A549 (cell line): ENCODE measurements around the gene RCOR3. TPM values are rescaled to one million over a fixed set of nuclear protein-coding genes. Genes with fewer than 3 reads are reported as not detected.

Source experiments
- ATAC-seq, 2 experiments: fragments of 200-7000 bp in 1 of 2; fragments of >200 bp in 1 of 2; cut with Nextera tagmentation in 1 of 2; cut with Tn5 transposase in 1 of 2; 3 replicates each; pipeline versions ENCODE4 v1.8.0 to v1.9.1; 2018 to 2020; ENCODE audit warnings: mild to moderate bottlenecking in 1 of 2, moderate library complexity in 1 of 2
- CTCF ChIA-PET: fragments of 300-600 bp; sonication (Branson Sonifier 250); formaldehyde crosslinking; extraction: SDS; loops from one replicate; lab custom pipeline; 2021; ENCODE audit warnings: antibody characterized with exemption, inconsistent platforms; lab: Yijun Ruan, JAX
- POLR2A ChIA-PET: fragments of 350-600 bp; formaldehyde crosslinking; extraction: SDS; loops from one replicate; lab custom pipeline; 2021; ENCODE audit warnings: antibody characterized with exemption, inconsistent platforms; lab: Yijun Ruan, JAX
- DNase-seq, 2 experiments: peaks; one replicate each; pipeline versions ENCODE4 v3.0.0 to v3.0.0-alpha.2; 2011 to 2016; ENCODE audit warnings: low read depth in 1 of 2, low spot score in 1 of 2
- FAIRE-seq: peaks from 2 replicates; lab custom pipeline; 2011; peaks lifted over from hg19 to GRCh38; lab: Jason Lieb, UNC
- H3K27ac ChIP-seq, 2 experiments: fragments of >200 bp; sonication (Bioruptor Twin); formaldehyde crosslinking; 3 replicates each; pipeline ENCODE4 v1.5.1; 2016 to 2017
- H3K4me1 ChIP-seq: fragments of >200 bp; sonication (Bioruptor Twin); formaldehyde crosslinking; 3 replicates; pipeline ENCODE4 v1.6.1; 2016
- H3K4me2 ChIP-seq: fragments of >200 bp; sonication (Bioruptor Twin); formaldehyde crosslinking; 3 replicates; pipeline ENCODE4 v1.6.1; 2016
- H3K4me3 ChIP-seq: fragments of >200 bp; sonication (Bioruptor Twin); formaldehyde crosslinking; 3 replicates; pipeline ENCODE4 v1.5.1; 2016
- H3K9me3 ChIP-seq: fragments of >200 bp; sonication (Bioruptor Twin); formaldehyde crosslinking; 3 replicates; pipeline ENCODE4 v1.6.1; 2016
- BHLHE40 ChIP-seq: IDR thresholded peaks from 2 replicates; pipeline ENCODE4 v1.6.1; 2012; ENCODE audit warnings: low read depth, low read length, inconsistent platforms
- CBX2 ChIP-seq: fragments of 200-600 bp; sonication (generic); IDR thresholded peaks from 2 replicates; pipeline ENCODE4 v1.6.1; 2016; ENCODE audit warnings: low read depth, mild to moderate bottlenecking, borderline replicate concordance
- CEBPB ChIP-seq, 2 experiments: fragments of >200 bp in 1 of 2; sonication (Bioruptor Twin) in 1 of 2; formaldehyde crosslinking in 1 of 2; IDR thresholded peaks; 2 replicates each; pipeline ENCODE4 v1.6.1; 2012 to 2016
- CHD2 ChIP-seq: fragments of 150-350 bp; IDR thresholded peaks from 2 replicates; pipeline ENCODE4 v1.6.1; 2014; ENCODE audit warnings: low read length; ENCODE audit not compliant: partially characterized antibody
- CHD4 ChIP-seq: fragments of 200-600 bp; sonication (generic); IDR thresholded peaks from 2 replicates; pipeline ENCODE4 v1.6.1; 2016; ENCODE audit warnings: antibody characterized with exemption, mild to moderate bottlenecking, borderline replicate concordance
- EP300 ChIP-seq, 2 experiments: fragments of >200 bp; sonication (Bioruptor Twin); formaldehyde crosslinking; IDR thresholded peaks; 2 replicates in 1 of 2; 3 replicates in 1 of 2; pipeline ENCODE4 v1.6.1; 2016 to 2017
- FOSL2 ChIP-seq, 2 experiments: fragments of 450-650 bp in 1 of 2; fragments of >200 bp in 1 of 2; sonication (Bioruptor Twin) in 1 of 2; formaldehyde crosslinking; IDR thresholded peaks; 2 replicates each; pipeline versions ENCODE4 v1.5.0 to v1.6.1; 2016 to 2020; ENCODE audit warnings: mild to moderate bottlenecking in 1 of 2, moderate library complexity in 1 of 2
- GATA3 ChIP-seq: IDR thresholded peaks from 2 replicates; pipeline ENCODE4 v1.6.1; 2012; ENCODE audit warnings: borderline replicate concordance
- HDAC2 ChIP-seq: fragments of 200-600 bp; sonication (generic); IDR thresholded peaks from 2 replicates; pipeline ENCODE4 v1.6.1; 2016
- HOXB13 ChIP-seq: fragments of 250-450 bp; sonication (Bioruptor Pico); IDR thresholded peaks from 2 replicates; pipeline ENCODE4 v1.5.0; 2020; ENCODE audit warnings: low read depth, mild to moderate bottlenecking, moderate library complexity
- MYC ChIP-seq: IDR thresholded peaks from 2 replicates; pipeline ENCODE4 v1.6.1; 2012; ENCODE audit warnings: mild to moderate bottlenecking, inconsistent platforms, low read length, improper control_type of control experiment, borderline replicate concordance
- NR3C1 ChIP-seq: fragments of >200 bp; sonication (Bioruptor Twin); formaldehyde crosslinking; IDR thresholded peaks from 3 replicates; pipeline ENCODE4 v1.6.1; 2017
- POLR2A ChIP-seq: IDR thresholded peaks from 2 replicates; pipeline ENCODE4 v1.6.1; 2012; ENCODE audit warnings: mild to moderate bottlenecking, low read length
- RAD21 ChIP-seq, 2 experiments: fragments of >200 bp in 1 of 2; sonication (Bioruptor Twin) in 1 of 2; formaldehyde crosslinking in 1 of 2; IDR thresholded peaks in 1 of 2; conservative IDR thresholded peaks in 1 of 2; 2 replicates in 1 of 2; 3 replicates in 1 of 2; pipeline ENCODE4 v1.6.1; 2012 to 2018; ENCODE audit warnings: inconsistent platforms in 1 of 2
- RARB ChIP-seq: fragments of 250-450 bp; sonication (Bioruptor Pico); IDR thresholded peaks from 2 replicates; pipeline ENCODE4 v1.8.0; 2021; ENCODE audit warnings: mild to moderate bottlenecking, moderate library complexity
- RCOR1 ChIP-seq: fragments of 150-350 bp; IDR thresholded peaks from 2 replicates; pipeline ENCODE4 v1.6.1; 2014; ENCODE audit warnings: antibody characterized with exemption, low read length, low read depth
- RFX5 ChIP-seq: fragments of 450-650 bp; IDR thresholded peaks from 2 replicates; pipeline ENCODE4 v1.7.1; 2014; ENCODE audit warnings: antibody characterized with exemption, mild to moderate bottlenecking, moderate library complexity
- RNF2 ChIP-seq: fragments of 200-600 bp; sonication (generic); IDR thresholded peaks from 2 replicates; pipeline ENCODE4 v1.6.1; 2016; ENCODE audit warnings: low read depth, mild to moderate bottlenecking, antibody characterized with exemption, moderate library complexity, borderline replicate concordance
- SMC3 ChIP-seq: fragments of >200 bp; sonication (Bioruptor Twin); formaldehyde crosslinking; IDR thresholded peaks from 3 replicates; pipeline ENCODE4 v1.6.1; 2018; ENCODE audit warnings: inconsistent platforms
- SREBF2 ChIP-seq: fragments of 450-650 bp; IDR thresholded peaks from 2 replicates; pipeline ENCODE4 v1.6.1; 2014; ENCODE audit warnings: mild to moderate bottlenecking, moderate library complexity
- TFCP2L1 ChIP-seq: fragments of 250-450 bp; sonication (Bioruptor Pico); IDR thresholded peaks from 2 replicates; pipeline ENCODE4 v1.5.0; 2021; ENCODE audit warnings: mild to moderate bottlenecking
- TP53 ChIP-seq: fragments of 250-450 bp; sonication (Bioruptor Pico); IDR thresholded peaks from 2 replicates; pipeline ENCODE4 v1.5.0; 2021; ENCODE audit warnings: mild to moderate bottlenecking, moderate library complexity
- ZFP36 ChIP-seq: fragments of 450-650 bp; IDR thresholded peaks from 2 replicates; pipeline ENCODE4 v1.6.1; 2014; ENCODE audit warnings: borderline replicate concordance; ENCODE audit not compliant: partially characterized antibody
- ZNF302 ChIP-seq: fragments of 250-450 bp; sonication (Bioruptor Pico); IDR thresholded peaks from 2 replicates; pipeline ENCODE4 v1.9.0; 2021; ENCODE audit warnings: inconsistent platforms, mild to moderate bottlenecking, moderate library complexity
- ZSCAN20 ChIP-seq: fragments of 250-450 bp; sonication (Bioruptor Pico); IDR thresholded peaks from 2 replicates; pipeline ENCODE4 v1.8.0; 2022; ENCODE audit warnings: mild to moderate bottlenecking, moderate library complexity
- WGBS: methylation state at CpG from one replicate; pipeline ENCODE4 v1.1.6; 2017; ENCODE audit errors: missing lambda C conversion rate; 5-methylcytosine and 5-hydroxymethylcytosine counted together
- polyA plus RNA-seq, 4 experiments: library from polyadenylated mRNA; depleted of rRNA in 3 of 4; stranded (reverse); fragments of >200 nt; fragmentation: RNase III in 1 of 4; extraction: RNeasy Plus Mini Kit Qiagen cat#74134 plus additional on column Dnase treatment in 1 of 4; gene quantifications; 2 replicates in 3 of 4; 3 replicates in 1 of 4; pipeline ENCODE4 v1.2.3, GENCODE V29; 2011 to 2017
- TF ChIP-seq, protein P1 (sequence below): IDR thresholded peaks from 2 replicates; pipeline ENCODE4 v1.6.1; 2012
- TF ChIP-seq, protein P2 (sequence below): IDR thresholded peaks from 2 replicates; pipeline ENCODE4 v1.6.1; 2012; ENCODE audit warnings: low read depth, borderline replicate concordance
- TF ChIP-seq, protein P3 (sequence below): fragments of >200 bp; sonication (Bioruptor Twin); formaldehyde crosslinking; IDR thresholded peaks from 3 replicates; pipeline ENCODE4 v1.6.1; 2016
- TF ChIP-seq, protein P4 (sequence below): fragments of >200 bp; sonication (Bioruptor Twin); formaldehyde crosslinking; IDR thresholded peaks from 3 replicates; pipeline ENCODE4 v1.5.1; 2016

RCOR3 gene
- polyA plus RNA-seq, 2 of the 4 experiments (the other 2 are of a cell fraction): 16.3 to 40.7 TPM

DNA sequence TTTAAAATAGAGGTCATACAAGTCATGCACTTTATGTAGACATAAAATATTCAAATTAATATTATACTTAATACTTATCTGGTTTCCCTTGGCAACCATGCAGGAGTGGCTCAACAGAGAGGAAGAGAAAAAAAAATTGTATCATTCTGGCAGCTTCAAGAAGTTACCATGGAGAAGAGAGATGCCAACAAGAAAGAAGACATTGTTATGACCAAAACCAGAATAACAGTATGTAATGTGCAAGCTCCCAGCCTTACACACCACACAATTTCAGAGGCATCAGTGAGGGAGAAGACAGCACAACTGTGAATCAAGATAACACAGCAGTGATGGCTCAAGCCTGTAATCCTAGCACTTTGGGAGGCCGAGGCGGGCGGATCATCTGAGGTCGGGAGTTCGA is 49.1 kb upstream of the RCOR3 start:
- DNase-seq: no peak
- CTCF ChIA-PET: no interaction called here
- no peak overlapping the region for H3K4me3 ChIP-seq
- no peak overlapping the region for H3K4me2 ChIP-seq
- no peaks in the 10 kb centered on the region for H3K4me1 ChIP-seq
- H3K9me3 ChIP-seq: peaks cover 11% of the 10 kb centered on the region; the same call in 2 of the 3 replicates
- TF ChIP-seq BHLHE40: no peak
- TF ChIP-seq MYC: no peak
- no peak for TF ChIP-seq SREBF2
- TF ChIP-seq TFCP2L1: no peak
- TF ChIP-seq GATA3: no peak
- TF ChIP-seq RARB: no peak
- TF ChIP-seq EP300 (IDR thresholded peaks at IDR 0.05): no peak
- TF ChIP-seq, protein P1, sequence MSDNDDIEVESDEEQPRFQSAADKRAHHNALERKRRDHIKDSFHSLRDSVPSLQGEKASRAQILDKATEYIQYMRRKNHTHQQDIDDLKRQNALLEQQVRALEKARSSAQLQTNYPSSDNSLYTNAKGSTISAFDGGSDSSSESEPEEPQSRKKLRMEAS: no peak
- TF ChIP-seq RCOR1: no peak
- ATAC-seq: no peak
- no peak for FAIRE-seq
- no peak overlapping the region for H3K27ac ChIP-seq
- POLR2A ChIA-PET: no interaction called here
- whole genome bisulfite sequencing: 83% methylated on average over 5 of the region's 5 CpGs

DNA sequence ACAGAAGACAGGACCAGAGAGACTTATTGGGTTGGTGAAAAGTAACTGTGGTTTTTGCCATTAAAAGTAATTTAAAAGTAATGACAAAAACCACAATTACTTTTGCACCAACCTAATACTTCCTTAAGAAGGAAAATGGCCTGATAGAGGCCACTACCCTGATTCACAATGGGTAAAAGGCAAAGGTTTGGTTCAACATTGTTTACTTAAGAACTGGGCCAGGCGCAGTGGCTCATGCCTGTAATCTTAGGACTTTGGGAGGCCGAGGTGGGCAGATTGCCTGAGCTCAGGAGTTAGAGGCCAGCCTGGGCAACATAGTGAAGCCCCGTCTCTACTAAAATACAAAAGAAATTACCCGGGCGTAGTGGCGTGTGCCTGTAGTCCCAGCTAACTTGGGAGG is 48.2 kb upstream of the RCOR3 start:
- H3K4me3 ChIP-seq: no peak overlapping the region
- DNase-seq (no peak), ATAC-seq (no peak), FAIRE-seq (no peak)
- H3K9me3 ChIP-seq: peaks cover 11% of the 10 kb centered on the region; the same call in 2 of the 3 replicates
- no peak overlapping the region for H3K27ac ChIP-seq
- TF ChIP-seq TFCP2L1: no peak
- no peak for TF ChIP-seq RCOR1
- CTCF ChIA-PET: interaction anchor here (0.6 kb wide), 1 partner anchor 13 kb away, joined by 3 read pairs; no protein-coding TSS in a partner anchor
- WGBS: 82% methylated on average over 6 of the region's 6 CpGs
- no peak overlapping the region for H3K4me2 ChIP-seq
- POLR2A ChIA-PET: no interaction called here
- no peaks in the 10 kb centered on the region for H3K4me1 ChIP-seq

DNA sequence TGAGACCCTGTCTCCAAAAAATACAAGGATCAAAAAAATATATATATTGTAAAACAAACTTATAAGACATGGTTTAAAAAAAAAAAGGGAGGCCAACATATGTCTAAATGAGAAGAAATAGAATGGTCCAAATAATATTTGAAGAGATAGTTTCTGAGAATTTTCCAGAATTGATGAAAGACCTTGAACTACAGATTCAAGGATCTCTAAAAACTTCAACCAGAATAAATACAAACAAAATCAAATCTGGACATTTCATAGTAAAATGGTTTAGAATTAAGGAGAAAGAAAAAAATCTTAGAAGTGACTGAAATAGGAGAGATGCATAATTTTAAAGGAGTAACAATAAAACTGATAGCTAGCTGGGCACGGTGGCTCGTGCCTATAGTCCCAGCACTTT is 45.5 kb upstream of the RCOR3 start:
- no peaks in the 10 kb centered on the region for H3K4me1 ChIP-seq
- TF ChIP-seq, protein P2, sequence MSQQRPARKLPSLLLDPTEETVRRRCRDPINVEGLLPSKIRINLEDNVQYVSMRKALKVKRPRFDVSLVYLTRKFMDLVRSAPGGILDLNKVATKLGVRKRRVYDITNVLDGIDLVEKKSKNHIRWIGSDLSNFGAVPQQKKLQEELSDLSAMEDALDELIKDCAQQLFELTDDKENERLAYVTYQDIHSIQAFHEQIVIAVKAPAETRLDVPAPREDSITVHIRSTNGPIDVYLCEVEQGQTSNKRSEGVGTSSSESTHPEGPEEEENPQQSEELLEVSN: no peak
- TF ChIP-seq SMC3 (no peak), CHD2 (no peak), RNF2 (no peak)
- TF ChIP-seq, all 56 proteins: peak for 0
- no peak overlapping the region for H3K4me3 ChIP-seq
- ChIA-PET CTCF (no interaction called here), POLR2A (no interaction called here)
- 62% methylated on average over 2 of the region's 2 CpGs for WGBS
- no peak for DNase-seq
- H3K4me2 ChIP-seq: no peak overlapping the region
- H3K9me3 ChIP-seq: no peaks in the 10 kb centered on the region
- FAIRE-seq: no peak
- no peak overlapping the region for H3K27ac ChIP-seq
- no peak for ATAC-seq

DNA sequence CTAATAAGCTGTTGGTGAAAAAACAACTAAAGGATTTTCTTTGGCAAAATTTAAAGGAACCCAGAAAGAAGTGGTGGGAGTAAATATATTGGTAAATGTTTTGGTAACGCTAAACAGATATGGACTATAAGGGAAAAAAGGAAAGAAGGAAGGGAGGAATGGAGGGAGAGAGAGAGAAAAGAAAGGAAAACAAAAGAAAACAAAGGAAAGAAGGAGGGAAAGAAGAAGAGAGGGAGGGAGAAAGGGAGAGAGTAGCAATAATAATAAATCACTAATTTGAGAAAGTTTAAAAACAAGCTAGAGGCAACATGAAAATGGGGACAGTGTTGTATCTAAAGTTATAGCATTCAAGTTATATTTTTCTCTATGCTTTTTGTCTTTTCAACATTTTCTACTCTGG is 43.6 kb upstream of the RCOR3 start:
- 42% methylated on average over 1 of the region's 1 CpG for WGBS

DNA sequence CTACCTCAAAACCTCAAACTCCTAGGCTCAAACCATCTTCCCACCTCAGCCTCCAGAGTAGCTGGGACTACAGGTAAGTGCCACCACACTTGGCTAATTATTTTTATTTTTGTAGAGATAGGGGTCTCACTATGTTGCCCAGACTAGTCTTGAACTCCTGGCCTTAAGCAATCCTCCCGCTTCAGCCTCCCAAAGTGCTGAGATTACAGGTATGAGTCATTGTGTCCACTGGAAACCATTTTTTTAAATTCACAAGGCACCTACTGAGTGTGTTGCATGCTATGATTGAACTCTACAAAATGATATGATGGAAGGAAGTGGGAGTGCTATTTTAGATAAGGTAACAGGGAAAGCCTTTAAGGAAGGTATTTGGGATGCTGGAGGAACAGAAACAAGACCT is 41.8 kb upstream of the RCOR3 start:
- no peaks in the 10 kb centered on the region for H3K9me3 ChIP-seq
- CTCF ChIA-PET: interaction anchor here (1.1 kb wide), 1 partner anchor 30 kb away, joined by 3 read pairs; no protein-coding TSS in a partner anchor
- H3K4me1 ChIP-seq: no peaks in the 10 kb centered on the region
- no peak for DNase-seq
- no peak for ATAC-seq
- FAIRE-seq: no peak
- H3K4me3 ChIP-seq: no peak overlapping the region
- POLR2A ChIA-PET: no interaction called here
- 81% methylated on average over 1 of the region's 1 CpG for WGBS
- H3K4me2 ChIP-seq: no peak overlapping the region
- no peak overlapping the region for H3K27ac ChIP-seq
- no peak for TF ChIP-seq FOSL2 (IDR thresholded peaks at IDR 0.05)
- TF ChIP-seq FOSL2 (CRISPR knock-in tag; IDR thresholded peaks at IDR 0.05): no peak
- no peak for TF ChIP-seq HOXB13 (CRISPR knock-in tag)
- no peak for TF ChIP-seq ZNF302 (CRISPR knock-in tag)
- no peak for TF ChIP-seq HDAC2
- no peak for TF ChIP-seq CEBPB (IDR thresholded peaks at IDR 0.05)
- TF ChIP-seq, protein P3, sequence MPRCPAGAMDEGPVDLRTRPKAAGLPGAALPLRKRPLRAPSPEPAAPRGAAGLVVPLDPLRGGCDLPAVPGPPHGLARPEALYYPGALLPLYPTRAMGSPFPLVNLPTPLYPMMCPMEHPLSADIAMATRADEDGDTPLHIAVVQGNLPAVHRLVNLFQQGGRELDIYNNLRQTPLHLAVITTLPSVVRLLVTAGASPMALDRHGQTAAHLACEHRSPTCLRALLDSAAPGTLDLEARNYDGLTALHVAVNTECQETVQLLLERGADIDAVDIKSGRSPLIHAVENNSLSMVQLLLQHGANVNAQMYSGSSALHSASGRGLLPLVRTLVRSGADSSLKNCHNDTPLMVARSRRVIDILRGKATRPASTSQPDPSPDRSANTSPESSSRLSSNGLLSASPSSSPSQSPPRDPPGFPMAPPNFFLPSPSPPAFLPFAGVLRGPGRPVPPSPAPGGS: no peak
- TF ChIP-seq, protein P4, sequence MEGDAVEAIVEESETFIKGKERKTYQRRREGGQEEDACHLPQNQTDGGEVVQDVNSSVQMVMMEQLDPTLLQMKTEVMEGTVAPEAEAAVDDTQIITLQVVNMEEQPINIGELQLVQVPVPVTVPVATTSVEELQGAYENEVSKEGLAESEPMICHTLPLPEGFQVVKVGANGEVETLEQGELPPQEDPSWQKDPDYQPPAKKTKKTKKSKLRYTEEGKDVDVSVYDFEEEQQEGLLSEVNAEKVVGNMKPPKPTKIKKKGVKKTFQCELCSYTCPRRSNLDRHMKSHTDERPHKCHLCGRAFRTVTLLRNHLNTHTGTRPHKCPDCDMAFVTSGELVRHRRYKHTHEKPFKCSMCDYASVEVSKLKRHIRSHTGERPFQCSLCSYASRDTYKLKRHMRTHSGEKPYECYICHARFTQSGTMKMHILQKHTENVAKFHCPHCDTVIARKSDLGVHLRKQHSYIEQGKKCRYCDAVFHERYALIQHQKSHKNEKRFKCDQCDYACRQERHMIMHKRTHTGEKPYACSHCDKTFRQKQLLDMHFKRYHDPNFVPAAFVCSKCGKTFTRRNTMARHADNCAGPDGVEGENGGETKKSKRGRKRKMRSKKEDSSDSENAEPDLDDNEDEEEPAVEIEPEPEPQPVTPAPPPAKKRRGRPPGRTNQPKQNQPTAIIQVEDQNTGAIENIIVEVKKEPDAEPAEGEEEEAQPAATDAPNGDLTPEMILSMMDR: no peak
- no peak for TF ChIP-seq POLR2A
- TF ChIP-seq RAD21 (conservative IDR thresholded peaks at IDR 0.05 in 1 of 2, IDR thresholded peaks at IDR 0.05 in 1 of 2): no peak
- TF ChIP-seq TP53 (CRISPR knock-in tag): no peak
- no peak for TF ChIP-seq RFX5
- TF ChIP-seq SREBF2: no peak
- no peak for TF ChIP-seq CHD4

More for the DNA sequence above, 43.6 kb upstream of the RCOR3 start:
- ChIA-PET POLR2A (no interaction called here), CTCF (interaction anchor here (1.1 kb wide), 1 partner anchor 82 kb away, joined by 3 read pairs; the partner anchor contains the start of gene KCNH1)
- FAIRE-seq (no peak), ATAC-seq (no peak), DNase-seq (no peak)
- TF ChIP-seq ZSCAN20: no peak
- TF ChIP-seq CBX2: no peak
- TF ChIP-seq ZFP36: no peak
- TF ChIP-seq NR3C1: no peak
- no peaks in the 10 kb centered on the region for H3K9me3 ChIP-seq
- H3K4me1 ChIP-seq: no peaks in the 10 kb centered on the region
- H3K27ac ChIP-seq: no peak overlapping the region
- no peak overlapping the region for H3K4me2 ChIP-seq
- no peak overlapping the region for H3K4me3 ChIP-seq
